Measurements from ENCODE around the gene PGPEP1.
"Not testable (repeated sequence)": the region's sequence is repeated elsewhere in the genome, so short reads cannot be mapped to it uniquely, and the experiment has no call there.

The PGPEP1 gene

GRCh38 chr19:18319591-18320135 is 20.7 kb upstream of the PGPEP1 start:
- H3K4me3 Mint-ChIP-seq = peak overlapping the region; percentile 60
- peak overlapping the region; percentile 85 for H3K27ac Mint-ChIP-seq
- no peaks in the 10 kb centered on the region for H3K27me3 Mint-ChIP-seq
- peaks cover 6% of the 10 kb centered on the region for H3K36me3 Mint-ChIP-seq
- H3K9me3 Mint-ChIP-seq = no peaks in the 10 kb centered on the region
- peaks cover 65% of the 10 kb centered on the region for H3K4me1 Mint-ChIP-seq

- H3K27me3 Mint-ChIP-seq = no peaks in the 10 kb centered on the region
These were observed 19.3 kb upstream of the PGPEP1 start for GRCh38 chr19:18320865-18321733.

GRCh38 chr19:18321734-18322102 is 18.7 kb upstream of the PGPEP1 start:
- peak overlapping the region; percentile 71 for H3K27ac Mint-ChIP-seq
- no peaks in the 10 kb centered on the region for H3K9me3 Mint-ChIP-seq
- peaks cover 6% of the 10 kb centered on the region for H3K36me3 Mint-ChIP-seq
- H3K4me3 Mint-ChIP-seq = peak overlapping the region; percentile 92
- H3K27me3 Mint-ChIP-seq = no peaks in the 10 kb centered on the region
- H3K4me1 Mint-ChIP-seq = peaks cover 58% of the 10 kb centered on the region

More at GRCh38 chr19:18320865-18321733, 19.3 kb upstream of the PGPEP1 start:
- Mint-ChIP-seq H3K9me3 (no peaks in the 10 kb centered on the region), H3K36me3 (peaks cover 6% of the 10 kb centered on the region), H3K27ac (peak overlapping the region; percentile 71), H3K4me3 (peak overlapping the region; percentile 92), H3K4me1 (peaks cover 58% of the 10 kb centered on the region)

- peak overlapping the region; percentile 92 for H3K4me3 Mint-ChIP-seq
- no peaks in the 10 kb centered on the region for H3K9me3 Mint-ChIP-seq
- H3K27ac Mint-ChIP-seq = peak overlapping the region; percentile 71
- no peaks in the 10 kb centered on the region for H3K27me3 Mint-ChIP-seq
- H3K36me3 Mint-ChIP-seq = peaks cover 6% of the 10 kb centered on the region
- peaks cover 58% of the 10 kb centered on the region for H3K4me1 Mint-ChIP-seq
These were observed 18.1 kb upstream of the PGPEP1 start for GRCh38 chr19:18322318-18322758.

GRCh38 chr19:18322759-18323460 is 17.5 kb upstream of the PGPEP1 start, which contains the start of gene LSM4:
Gene LSM4 (minus strand): TSS chr19:18323076. CDS start chr19:18323020, 56 bp downstream.
- no peaks in the 10 kb centered on the region for H3K9me3 Mint-ChIP-seq
- peak within 1 kb of the TSS; percentile 92 for H3K4me3 Mint-ChIP-seq
- H3K27ac Mint-ChIP-seq = peak within 1 kb of the TSS; percentile 96
- no peaks in the 10 kb centered on the region for H3K27me3 Mint-ChIP-seq
- H3K36me3 Mint-ChIP-seq = peaks cover 6% of the 10 kb centered on the region
- H3K4me1 Mint-ChIP-seq = peaks cover 53% of the 10 kb centered on the region

GRCh38 chr19:18324373-18324731 is 16.0 kb upstream of the PGPEP1 start:
- not testable (repeated sequence) for H3K36me3 Mint-ChIP-seq, H3K9me3 Mint-ChIP-seq, H3K27me3 Mint-ChIP-seq, H3K27ac Mint-ChIP-seq, H3K4me3 Mint-ChIP-seq
- peaks cover 54% of the 10 kb centered on the region for H3K4me1 Mint-ChIP-seq

GRCh38 chr19:18326772-18327171 is 13.6 kb upstream of the PGPEP1 start:
- Mint-ChIP-seq H3K27ac (no peak overlapping the region), H3K27me3 (no peaks in the 10 kb centered on the region)

GRCh38 chr19:18328340-18329034 is 11.9 kb upstream of the PGPEP1 start:
- no peaks in the 10 kb centered on the region for H3K27me3 Mint-ChIP-seq
- H3K4me3 Mint-ChIP-seq = peak overlapping the region; percentile 69
- H3K36me3 Mint-ChIP-seq = no peaks in the 10 kb centered on the region
- no peaks in the 10 kb centered on the region for H3K9me3 Mint-ChIP-seq
- peak overlapping the region; percentile 26 for H3K27ac Mint-ChIP-seq
- peaks cover 23% of the 10 kb centered on the region for H3K4me1 Mint-ChIP-seq

More at GRCh38 chr19:18326772-18327171, 13.6 kb upstream of the PGPEP1 start:
- H3K9me3 Mint-ChIP-seq = no peaks in the 10 kb centered on the region
- H3K36me3 Mint-ChIP-seq = peaks cover 2% of the 10 kb centered on the region
- H3K4me1 Mint-ChIP-seq = peaks cover 35% of the 10 kb centered on the region
- no peak overlapping the region for H3K4me3 Mint-ChIP-seq

GRCh38 chr19:18329035-18329376 is 11.4 kb upstream of the PGPEP1 start:
- Mint-ChIP-seq H3K4me3 (peak overlapping the region; percentile 49), H3K9me3 (no peaks in the 10 kb centered on the region), H3K27ac (no peak overlapping the region), H3K27me3 (no peaks in the 10 kb centered on the region), H3K36me3 (no peaks in the 10 kb centered on the region), H3K4me1 (peaks cover 17% of the 10 kb centered on the region)

- Mint-ChIP-seq H3K4me1 (peaks cover 15% of the 10 kb centered on the region), H3K9me3 (no peaks in the 10 kb centered on the region), H3K27ac (no peak overlapping the region), H3K27me3 (no peaks in the 10 kb centered on the region), H3K4me3 (no peak overlapping the region), H3K36me3 (no peaks in the 10 kb centered on the region)
These were observed 9.5 kb upstream of the PGPEP1 start for GRCh38 chr19:18330868-18331267.

- Mint-ChIP-seq H3K36me3 (no peaks in the 10 kb centered on the region), H3K27me3 (no peaks in the 10 kb centered on the region), H3K4me1 (peaks cover 15% of the 10 kb centered on the region), H3K27ac (no peak overlapping the region), H3K4me3 (no peak overlapping the region), H3K9me3 (no peaks in the 10 kb centered on the region)
These were observed 7.4 kb upstream of the PGPEP1 start for GRCh38 chr19:18332917-18333530.

GRCh38 chr19:18333680-18334079 is 6.7 kb upstream of the PGPEP1 start:
- Mint-ChIP-seq H3K9me3 (no peaks in the 10 kb centered on the region), H3K27ac (no peak overlapping the region), H3K36me3 (no peaks in the 10 kb centered on the region), H3K4me1 (peaks cover 9% of the 10 kb centered on the region), H3K4me3 (no peak overlapping the region), H3K27me3 (no peaks in the 10 kb centered on the region)

GRCh38 chr19:18336121-18336520 is 4.3 kb upstream of the PGPEP1 start:
- Mint-ChIP-seq H3K4me1 (peaks cover 6% of the 10 kb centered on the region), H3K9me3 (no peaks in the 10 kb centered on the region), H3K27me3 (no peaks in the 10 kb centered on the region), H3K27ac (no peak overlapping the region), H3K4me3 (no peak overlapping the region), H3K36me3 (no peaks in the 10 kb centered on the region)

GRCh38 chr19:18338541-18338940 is 1.9 kb upstream of the PGPEP1 start:
- H3K4me3 Mint-ChIP-seq = no peak overlapping the region
- peaks cover 16% of the 10 kb centered on the region for H3K4me1 Mint-ChIP-seq
- H3K9me3 Mint-ChIP-seq = no peaks in the 10 kb centered on the region
- H3K27ac Mint-ChIP-seq = peak overlapping the region; percentile 30
- peaks cover 2% of the 10 kb centered on the region for H3K36me3 Mint-ChIP-seq
- no peaks in the 10 kb centered on the region for H3K27me3 Mint-ChIP-seq

GRCh38 chr19:18339723-18340122 is 675 bp upstream of the PGPEP1 start:
- Mint-ChIP-seq H3K4me3 (peak overlapping the region; percentile 90), H3K4me1 (peaks cover 16% of the 10 kb centered on the region), H3K9me3 (no peaks in the 10 kb centered on the region), H3K27ac (peak overlapping the region; percentile 93), H3K36me3 (peaks cover 3% of the 10 kb centered on the region), H3K27me3 (no peaks in the 10 kb centered on the region)
